Measurements from ENCODE around the gene OSTN.

Gene OSTN

GRCh38 chr3:191314109-191314728, 115.2 kb downstream of the OSTN start:
- Histone ChIP-seq H3K9ac (ENCODE audit: low read depth, low read length) (no peak overlapping the region), H3K36me3 (ENCODE audit: insufficient read depth, low read length) (no peaks in the 10 kb centered on the region), H3K4me3 (ENCODE audit: low read depth in 1 of 2, low read length in 2 of 2) (no peak overlapping the region), H2AFZ (ENCODE audit: low read depth, low read length) (no peak overlapping the region), H3K27ac (ENCODE audit: low read length) (no peak overlapping the region), H3K4me2 (ENCODE audit: insufficient read depth, low read length) (no peak overlapping the region), H3K9me3 (ENCODE audit: insufficient read depth, low read length, severe bottlenecking) (no peaks in the 10 kb centered on the region), H3K27me3 (ENCODE audit: insufficient read depth, low read length, poor library complexity) (no peaks in the 10 kb centered on the region), H3K4me1 (ENCODE audit: insufficient read depth, low read length) (no peaks in the 10 kb centered on the region), H4K20me1 (ENCODE audit: insufficient read depth, low read length) (no peaks in the 10 kb centered on the region), H3K79me2 (ENCODE audit: insufficient read depth, low read length) (no peaks in the 10 kb centered on the region)
- no peak for DNase-seq
- no peak for ATAC-seq (ENCODE audit: insufficient read depth, low read depth)
- no peak for TF ChIP-seq CTCF (IDR thresholded peaks at IDR 0.05; ENCODE audit: borderline replicate concordance, extremely low read depth, low read length, poor library complexity, severe bottlenecking)
- no peak for TF ChIP-seq EZH2 (IDR thresholded peaks at IDR 0.05; ENCODE audit: borderline replicate concordance, low read depth, low read length, severe bottlenecking)
